Liver (tissue), 9 donors: Measurements from ENCODE around the gene TMEM190. TPM values are rescaled to one million over a fixed set of nuclear protein-coding genes. Genes with fewer than 3 reads are reported as not detected.

Experiments
- DNase-seq: peaks from one replicate; pipeline ENCODE4 v3.0.0-alpha.2; 2017; ENCODE audit warnings: low spot score
- H3K27ac ChIP-seq, 2 donors: one replicate each; pipeline ENCODE4 v1.7.0; 2013; ENCODE audit warnings: inconsistent platforms in 2 of 2, low read length in 2 of 2, control low read depth in 1 of 2, low read depth in 1 of 2, mild to moderate bottlenecking in 1 of 2
- H3K27me3 ChIP-seq, 4 donors: one replicate each; pipeline versions ENCODE4 v1.6.1 to v1.7.0; 2013; ENCODE audit warnings: low read length in 3 of 4, inconsistent platforms in 1 of 4, mild to moderate bottlenecking in 1 of 4, moderate library complexity in 1 of 4; ENCODE audit not compliant: control insufficient read depth in 4 of 4, insufficient read depth in 4 of 4
- H3K36me3 ChIP-seq, 4 donors: one replicate each; pipeline versions ENCODE4 v1.6.1 to v1.7.0; 2013; ENCODE audit warnings: low read length in 3 of 4, mild to moderate bottlenecking in 3 of 4, low read depth in 1 of 4, moderate library complexity in 1 of 4; ENCODE audit not compliant: control insufficient read depth in 4 of 4, insufficient read depth in 3 of 4
- H3K4me1 ChIP-seq, 4 donors: one replicate each; pipeline versions ENCODE4 v1.6.1 to v1.7.0; 2013; ENCODE audit warnings: low read length in 3 of 4, mild to moderate bottlenecking in 3 of 4, moderate library complexity in 1 of 4; ENCODE audit not compliant: control insufficient read depth in 4 of 4, insufficient read depth in 4 of 4
- H3K4me3 ChIP-seq, 3 donors: one replicate each; pipeline versions ENCODE4 v1.6.1 to v1.7.0; 2013; ENCODE audit warnings: low read length in 3 of 3, control low read depth in 1 of 3, low read depth in 1 of 3, mild to moderate bottlenecking in 1 of 3
- H3K9ac ChIP-seq, 2 donors: one replicate each; pipeline ENCODE4 v1.7.0; 2013; ENCODE audit warnings: low read length in 2 of 2, mild to moderate bottlenecking in 2 of 2, moderate library complexity in 2 of 2, control low read depth in 1 of 2, low read depth in 1 of 2
- H3K9me3 ChIP-seq, 4 donors: one replicate each; pipeline versions ENCODE4 v1.6.1 to v1.7.0; 2013; ENCODE audit warnings: low read length in 3 of 4; ENCODE audit not compliant: control insufficient read depth in 4 of 4
- ATF3 ChIP-seq: IDR thresholded peaks from 2 replicates; pipeline ENCODE4 v1.6.1; 2016; ENCODE audit warnings: antibody characterized with exemption
- CTCF ChIP-seq: fragments of 150-350 bp; IDR thresholded peaks from 2 replicates; pipeline ENCODE4 v1.5.1; 2017; ENCODE audit warnings: improper control_type of control experiment, low read depth, low read length; ENCODE audit not compliant: missing input control
- FOXA2 ChIP-seq: IDR thresholded peaks from 2 replicates; pipeline ENCODE4 v1.6.1; 2016; ENCODE audit warnings: antibody characterized with exemption
- GABPA ChIP-seq, 2 donors: IDR thresholded peaks in 1 of 2; conservative IDR thresholded peaks in 1 of 2; 2 replicates each; pipeline ENCODE4 v1.6.1; 2016; ENCODE audit warnings: antibody characterized with exemption in 2 of 2, mild to moderate bottlenecking in 1 of 2, moderate library complexity in 1 of 2
- HNF4A ChIP-seq, 2 donors: conservative IDR thresholded peaks; 2 replicates each; pipeline ENCODE4 v1.6.1; 2016; ENCODE audit warnings: antibody characterized with exemption in 2 of 2, mild to moderate bottlenecking in 2 of 2
- HNF4G ChIP-seq: IDR thresholded peaks from 2 replicates; pipeline ENCODE4 v1.6.1; 2016; ENCODE audit warnings: antibody characterized with exemption
- JUND ChIP-seq, 2 donors: IDR thresholded peaks; 2 replicates each; pipeline ENCODE4 v1.6.1; 2016; ENCODE audit warnings: antibody characterized with exemption in 2 of 2
- MAX ChIP-seq: IDR thresholded peaks from 2 replicates; pipeline ENCODE4 v1.6.1; 2016; ENCODE audit warnings: antibody characterized with exemption
- NR2F2 ChIP-seq: IDR thresholded peaks from 2 replicates; pipeline ENCODE4 v1.6.1; 2016; ENCODE audit warnings: antibody characterized with exemption
- RAD21 ChIP-seq, 2 donors: IDR thresholded peaks; 2 replicates each; pipeline ENCODE4 v1.6.1; 2016; ENCODE audit warnings: antibody characterized with exemption in 2 of 2, mild to moderate bottlenecking in 2 of 2
- RXRA ChIP-seq, 2 donors: IDR thresholded peaks; 2 replicates each; pipeline ENCODE4 v1.6.1; 2017 to 2018; ENCODE audit warnings: antibody characterized with exemption in 2 of 2, mild to moderate bottlenecking in 1 of 2
- SP1 ChIP-seq: IDR thresholded peaks from 2 replicates; pipeline ENCODE4 v1.6.1; 2018; ENCODE audit warnings: antibody characterized with exemption, mild to moderate bottlenecking
- YY1 ChIP-seq: IDR thresholded peaks from 2 replicates; pipeline ENCODE4 v1.6.1; 2016; ENCODE audit warnings: antibody characterized with exemption, mild to moderate bottlenecking
- WGBS: extraction: QIAGEN DNeasy Blood & Tissue Kit; methylation state at CpG from one replicate; pipeline ENCODE4 v1.1.7; 2013; 5-methylcytosine and 5-hydroxymethylcytosine counted together
- polyA plus RNA-seq, 2 donors: library from polyadenylated mRNA; stranded (reverse) in 1 of 2; unstranded in 1 of 2; fragments of 200-250 nt in 1 of 2; fragments of >200 nt in 1 of 2; fragmentation: Nextera tagmentation in 1 of 2; extraction: Ambion mirVana in 1 of 2; gene quantifications; one replicate each; pipeline versions ENCODE4 v1.2.1 to v1.2.3, GENCODE V29; 2013 to 2015
- total RNA-seq, 2 donors: library from RNA; depleted of rRNA; stranded (reverse); fragments of >200 nt; gene quantifications; one replicate each; pipeline ENCODE4 v1.2.3, GENCODE V29; 2014
- donor health status: healthy.
- donor health status: healthy.
- donor health status: healthy.
- donor health status: healthy.
- donor health status: healthy.

The TMEM190 gene
- total and polyA plus RNA-seq, 4 donors, result not detected

- TF ChIP-seq CTCF (no peak), RAD21 (IDR thresholded peaks at IDR 0.05) (no peak)
These were observed 31.4 kb upstream of the TMEM190 start (continued) for GRCh38 chr19:55345101-55345817.

- no peak overlapping the region for H3K9ac ChIP-seq
- no peak overlapping the region for H3K27ac ChIP-seq
- DNase-seq, result peak; percentile 90
- 89% methylated on average over 43 of the region's 43 CpGs for WGBS
- TF ChIP-seq HNF4G, result no peak
- no peak for TF ChIP-seq CTCF
- no peak for TF ChIP-seq YY1
- no peak for TF ChIP-seq ATF3
- no peak for TF ChIP-seq NR2F2
- no peak for TF ChIP-seq MAX
- TF ChIP-seq GABPA (IDR thresholded peaks at IDR 0.05 in 1 of 2, conservative IDR thresholded peaks at IDR 0.05 in 1 of 2), result no peak
- TF ChIP-seq RAD21 (IDR thresholded peaks at IDR 0.05), result no peak
- TF ChIP-seq FOXA2, result no peak
- TF ChIP-seq RXRA (IDR thresholded peaks at IDR 0.05), result no peak
- TF ChIP-seq JUND (IDR thresholded peaks at IDR 0.05), result no peak
- no peak for TF ChIP-seq HNF4A (conservative IDR thresholded peaks at IDR 0.05)
- TF ChIP-seq SP1, result no peak
- H3K4me3 ChIP-seq, result no peak overlapping the region
- H3K4me1 ChIP-seq, result peaks cover 0 to under 1% (median 0%) of the 10 kb centered on the region in 4 donors
- no peaks in the 10 kb centered on the region for H3K9me3 ChIP-seq
- peaks cover 0 to 10% (median 1%) of the 10 kb centered on the region in 4 donors for H3K36me3 ChIP-seq
- H3K27me3 ChIP-seq, result no peaks in the 10 kb centered on the region
These were observed 30.6 kb upstream of the TMEM190 start for GRCh38 chr19:55345818-55346724.
